Measurements from ENCODE around the gene WFDC2.

WFDC2 gene

GRCh38 chr20:45448270-45448669 is 21.3 kb upstream of the WFDC2 start:
- ATAC-seq: no peak
- TF ChIP-seq ZNF8 (CRISPR knock-in tag; IDR thresholded peaks at IDR 0.05) (no peak), ISL1 (CRISPR knock-in tag; IDR thresholded peaks at IDR 0.05) (no peak), CSDC2 (CRISPR knock-in tag; IDR thresholded peaks at IDR 0.05) (no peak), TSHZ2 (CRISPR knock-in tag; IDR thresholded peaks at IDR 0.05) (no peak), PPARA (CRISPR knock-in tag; IDR thresholded peaks at IDR 0.05; ENCODE audit: borderline replicate concordance) (no peak), TOX (CRISPR knock-in tag; IDR thresholded peaks at IDR 0.05; ENCODE audit: borderline replicate concordance) (no peak), SNAI2 (CRISPR knock-in tag; IDR thresholded peaks at IDR 0.05) (no peak), CSRNP3 (CRISPR knock-in tag; IDR thresholded peaks at IDR 0.05) (no peak), ZC3H10 (CRISPR knock-in tag; IDR thresholded peaks at IDR 0.05) (no peak), ZNF565 (CRISPR knock-in tag; conservative IDR thresholded peaks at IDR 0.05; ENCODE audit: low read depth) (no peak), CREB5 (CRISPR knock-in tag; IDR thresholded peaks at IDR 0.05; ENCODE audit: low read depth) (no peak), ZFP3 (CRISPR knock-in tag; IDR thresholded peaks at IDR 0.05) (no peak), ZFP30 (CRISPR knock-in tag; IDR thresholded peaks at IDR 0.05) (no peak), POU6F1 (CRISPR knock-in tag; IDR thresholded peaks at IDR 0.05; ENCODE audit: borderline replicate concordance, low read depth) (no peak), ESRRG (CRISPR knock-in tag; IDR thresholded peaks at IDR 0.05) (no peak), PATZ1 (CRISPR knock-in tag; IDR thresholded peaks at IDR 0.05; ENCODE audit: borderline replicate concordance) (no peak)

GRCh38 chr20:45449528-45449927 is 20.0 kb upstream of the WFDC2 start:
- TF ChIP-seq POU6F1 (CRISPR knock-in tag; IDR thresholded peaks at IDR 0.05; ENCODE audit: borderline replicate concordance, low read depth) (no peak), TSHZ2 (CRISPR knock-in tag; IDR thresholded peaks at IDR 0.05) (no peak), ISL1 (CRISPR knock-in tag; IDR thresholded peaks at IDR 0.05) (no peak), ZFP30 (CRISPR knock-in tag; IDR thresholded peaks at IDR 0.05) (no peak), GLIS3 (CRISPR knock-in tag; IDR thresholded peaks at IDR 0.05) (no peak), ZC3H10 (CRISPR knock-in tag; IDR thresholded peaks at IDR 0.05) (no peak), ESRRG (CRISPR knock-in tag; IDR thresholded peaks at IDR 0.05) (no peak)

More at GRCh38 chr20:45449528-45449927, 20.0 kb upstream of the WFDC2 start:
- no peak for ATAC-seq

All from SK-N-SH treated with all-trans-retinoic acid at 6 μM for 48 hours (cell line).